Measurements from ENCODE around the gene KIAA0825. TPM values are rescaled to one million over a fixed set of nuclear protein-coding genes. Genes with fewer than 3 reads are reported as not detected.

Gene KIAA0825
- total and polyA plus RNA-seq, 2 donors, result 0.79 to 25.5 TPM

GRCh38 chr5:94429566-94429965, 188.8 kb downstream of the KIAA0825 start:
- no peaks in the 10 kb centered on the region for H3K36me3 ChIP-seq (ENCODE audit: insufficient read depth)
- DNase-seq (ENCODE audit: extremely low spot score), result no peak
- H3K4me3 ChIP-seq (ENCODE audit: low read depth, low read length), result no peak overlapping the region
- no peaks in the 10 kb centered on the region for H3K4me1 ChIP-seq (ENCODE audit: insufficient read depth)
- no peak overlapping the region for H3K27ac ChIP-seq (ENCODE audit: low read depth)
- WGBS, result 91% methylated on average over 6 of the region's 6 CpGs

GRCh38 chr5:94425396-94425795, 193.0 kb downstream of the KIAA0825 start:
- Histone ChIP-seq H3K36me3 (ENCODE audit: insufficient read depth) (no peaks in the 10 kb centered on the region), H3K4me1 (ENCODE audit: insufficient read depth) (no peaks in the 10 kb centered on the region), H3K4me3 (ENCODE audit: low read depth, low read length) (no peak overlapping the region), H3K27ac (ENCODE audit: low read depth) (no peak overlapping the region)
- no peak for DNase-seq (ENCODE audit: extremely low spot score)
- WGBS, result 86% methylated on average over 2 of the region's 2 CpGs

- no peak overlapping the region for H3K27ac ChIP-seq (ENCODE audit: low read depth)
- H3K4me1 ChIP-seq (ENCODE audit: insufficient read depth), result no peaks in the 10 kb centered on the region
- no peak for DNase-seq (ENCODE audit: extremely low spot score)
- no peak overlapping the region for H3K4me3 ChIP-seq (ENCODE audit: low read depth, low read length)
- peaks cover 1% of the 10 kb centered on the region for H3K36me3 ChIP-seq (ENCODE audit: insufficient read depth)
These were observed 195.0 kb downstream of the KIAA0825 start for GRCh38 chr5:94423411-94423810.

DNA sequence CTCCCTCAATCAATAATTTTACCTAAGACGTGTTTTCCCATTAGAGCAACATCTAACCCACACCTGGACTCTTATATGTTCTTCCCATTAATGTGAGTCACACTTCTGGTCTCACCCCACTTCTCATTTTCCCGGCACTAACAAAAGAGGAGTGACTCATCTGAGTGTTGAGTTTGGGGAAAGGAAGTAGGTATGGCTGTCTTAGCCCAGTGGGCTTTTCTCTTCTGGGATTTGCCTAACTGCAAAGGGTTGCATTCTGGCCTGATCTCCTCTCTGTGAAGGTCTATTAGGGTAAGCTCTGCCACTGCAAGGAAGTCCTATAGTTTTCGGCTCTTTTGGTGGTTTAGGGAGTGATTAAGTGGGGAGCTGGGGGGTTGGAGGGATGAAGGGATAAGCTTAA, 195.6 kb downstream of the KIAA0825 start:
- WGBS, result 74% methylated on average over 3 of the region's 3 CpGs
- Histone ChIP-seq H3K4me3 (ENCODE audit: low read depth, low read length) (no peak overlapping the region), H3K36me3 (ENCODE audit: insufficient read depth) (peaks cover 1% of the 10 kb centered on the region), H3K27ac (ENCODE audit: low read depth) (no peak overlapping the region), H3K4me1 (ENCODE audit: insufficient read depth) (no peaks in the 10 kb centered on the region)
- DNase-seq (ENCODE audit: extremely low spot score), result no peak

DNA sequence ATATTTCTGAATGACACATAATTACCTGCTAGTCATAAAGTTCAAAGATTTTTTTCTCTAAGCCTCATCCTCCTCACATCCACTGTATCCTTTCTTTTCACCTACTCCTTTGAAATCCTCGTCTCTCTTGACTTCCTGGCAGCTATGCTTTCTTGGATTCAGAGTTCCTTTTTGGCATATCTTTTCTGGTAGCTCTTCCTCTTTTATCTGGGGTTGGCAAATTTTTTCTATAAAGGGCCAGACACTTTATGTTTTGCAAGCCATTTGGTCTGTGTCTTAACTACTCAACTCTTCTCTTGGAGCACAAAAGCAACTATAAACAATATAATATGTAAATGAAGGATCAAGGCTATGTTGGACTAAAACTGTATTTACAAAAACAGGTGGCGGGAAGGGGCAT, 197.5 kb downstream of the KIAA0825 start:
- no peak for DNase-seq (ENCODE audit: extremely low spot score)
- 68% methylated on average over 2 of the region's 2 CpGs for WGBS
- H3K4me1 ChIP-seq (ENCODE audit: insufficient read depth), result no peaks in the 10 kb centered on the region
- no peak overlapping the region for H3K27ac ChIP-seq (ENCODE audit: low read depth)
- H3K36me3 ChIP-seq (ENCODE audit: insufficient read depth), result peaks cover 1% of the 10 kb centered on the region
- H3K4me3 ChIP-seq (ENCODE audit: low read depth, low read length), result no peak overlapping the region

- DNase-seq (ENCODE audit: extremely low spot score), result no peak
These were observed 202.6 kb downstream of the KIAA0825 start for GRCh38 chr5:94415798-94416197.

GRCh38 chr5:94409440-94409839, 209.0 kb downstream of the KIAA0825 start:
- Histone ChIP-seq H3K4me1 (ENCODE audit: insufficient read depth) (no peaks in the 10 kb centered on the region), H3K36me3 (ENCODE audit: insufficient read depth) (no peaks in the 10 kb centered on the region), H3K27ac (ENCODE audit: low read depth) (no peak overlapping the region), H3K4me3 (ENCODE audit: low read depth, low read length) (no peak overlapping the region)
- DNase-seq (ENCODE audit: extremely low spot score), result no peak
- 96% methylated on average over 1 of the region's 1 CpG for WGBS

More at GRCh38 chr5:94415798-94416197, 202.6 kb downstream of the KIAA0825 start:
- Histone ChIP-seq H3K4me3 (ENCODE audit: low read depth, low read length) (no peak overlapping the region), H3K4me1 (ENCODE audit: insufficient read depth) (no peaks in the 10 kb centered on the region), H3K27ac (ENCODE audit: low read depth) (no peak overlapping the region), H3K36me3 (ENCODE audit: insufficient read depth) (peaks cover 1% of the 10 kb centered on the region)
- 43% methylated on average over 1 of the region's 1 CpG for WGBS

GRCh38 chr5:94407023-94407422, 211.4 kb downstream of the KIAA0825 start:
- WGBS, result 88% methylated on average over 4 of the region's 4 CpGs
- Histone ChIP-seq H3K36me3 (ENCODE audit: insufficient read depth) (no peaks in the 10 kb centered on the region), H3K27ac (ENCODE audit: low read depth) (no peak overlapping the region), H3K4me3 (ENCODE audit: low read depth, low read length) (no peak overlapping the region), H3K4me1 (ENCODE audit: insufficient read depth) (no peaks in the 10 kb centered on the region)
- DNase-seq (ENCODE audit: extremely low spot score), result no peak

- WGBS, result 90% methylated on average over 5 of the region's 5 CpGs
- no peak overlapping the region for H3K27ac ChIP-seq (ENCODE audit: low read depth)
- no peaks in the 10 kb centered on the region for H3K36me3 ChIP-seq (ENCODE audit: insufficient read depth)
- no peak for DNase-seq (ENCODE audit: extremely low spot score)
- H3K4me3 ChIP-seq (ENCODE audit: low read depth, low read length), result no peak overlapping the region
- no peaks in the 10 kb centered on the region for H3K4me1 ChIP-seq (ENCODE audit: insufficient read depth)
These were observed 214.9 kb downstream of the KIAA0825 start for GRCh38 chr5:94403483-94403882.

DNA sequence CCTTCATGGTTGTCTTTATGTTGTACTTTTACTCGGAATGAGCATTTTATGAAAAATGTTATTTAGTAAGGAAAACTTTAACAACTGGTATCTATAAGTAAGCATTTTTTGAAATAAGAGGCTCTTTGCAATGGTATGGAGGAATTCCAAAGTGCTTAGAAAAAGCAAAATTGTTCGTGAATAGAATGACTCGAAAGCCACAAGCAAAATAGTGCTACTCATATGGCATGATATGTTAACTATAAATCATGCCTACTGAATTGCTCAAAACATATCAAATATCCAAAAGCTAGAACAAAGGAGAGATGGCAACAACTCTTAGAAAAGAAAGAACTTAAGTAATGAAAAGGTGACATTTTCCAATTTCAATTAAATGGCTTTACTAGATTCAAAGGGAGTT, 216.3 kb downstream of the KIAA0825 start:
- H3K27ac ChIP-seq (ENCODE audit: low read depth), result no peak overlapping the region
- no peaks in the 10 kb centered on the region for H3K36me3 ChIP-seq (ENCODE audit: insufficient read depth)
- H3K4me1 ChIP-seq (ENCODE audit: insufficient read depth), result no peaks in the 10 kb centered on the region
- no peak overlapping the region for H3K4me3 ChIP-seq (ENCODE audit: low read depth, low read length)
- 91% methylated on average over 3 of the region's 3 CpGs for WGBS
- no peak for DNase-seq (ENCODE audit: extremely low spot score)

GRCh38 chr5:94397508-94397907, 220.9 kb downstream of the KIAA0825 start:
- Histone ChIP-seq H3K4me1 (ENCODE audit: insufficient read depth) (no peaks in the 10 kb centered on the region), H3K27ac (ENCODE audit: low read depth) (no peak overlapping the region), H3K36me3 (ENCODE audit: insufficient read depth) (no peaks in the 10 kb centered on the region), H3K4me3 (ENCODE audit: low read depth, low read length) (no peak overlapping the region)
- DNase-seq (ENCODE audit: extremely low spot score), result no peak

GRCh38 chr5:94396687-94397086, 221.7 kb downstream of the KIAA0825 start:
- no peaks in the 10 kb centered on the region for H3K4me1 ChIP-seq (ENCODE audit: insufficient read depth)
- no peak overlapping the region for H3K4me3 ChIP-seq (ENCODE audit: low read depth, low read length)
- no peak overlapping the region for H3K27ac ChIP-seq (ENCODE audit: low read depth)
- DNase-seq (ENCODE audit: extremely low spot score), result no peak
- no peaks in the 10 kb centered on the region for H3K36me3 ChIP-seq (ENCODE audit: insufficient read depth)

DNA sequence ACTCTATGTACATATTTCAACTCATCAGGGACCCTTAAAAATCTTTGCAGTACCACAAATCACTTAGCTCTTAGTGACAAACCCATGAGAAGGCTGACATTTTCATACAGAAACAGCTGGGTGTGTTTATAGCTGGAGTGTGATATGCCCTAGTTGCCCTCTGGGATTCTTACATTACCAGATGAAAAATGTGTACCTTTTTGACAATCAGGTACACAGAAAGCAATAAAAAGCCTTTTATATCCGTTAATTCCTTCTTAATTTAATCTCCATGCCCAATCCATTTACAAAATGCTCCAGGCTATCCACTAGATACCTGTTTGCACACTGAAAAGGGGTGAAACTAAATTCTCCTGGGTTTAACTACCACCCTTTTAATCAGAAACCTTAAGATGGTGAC, 222.9 kb downstream of the KIAA0825 start:
- Histone ChIP-seq H3K36me3 (ENCODE audit: insufficient read depth) (no peaks in the 10 kb centered on the region), H3K4me3 (ENCODE audit: low read depth, low read length) (no peak overlapping the region), H3K27ac (ENCODE audit: low read depth) (no peak overlapping the region), H3K4me1 (ENCODE audit: insufficient read depth) (no peaks in the 10 kb centered on the region)
- DNase-seq (ENCODE audit: extremely low spot score), result no peak
- 69% methylated on average over 1 of the region's 1 CpG for whole genome bisulfite sequencing

GRCh38 chr5:94391996-94392395, 226.4 kb downstream of the KIAA0825 start:
- H3K4me1 ChIP-seq (ENCODE audit: insufficient read depth), result no peaks in the 10 kb centered on the region
- no peak overlapping the region for H3K4me3 ChIP-seq (ENCODE audit: low read depth, low read length)
- no peak for DNase-seq (ENCODE audit: extremely low spot score)
- no peaks in the 10 kb centered on the region for H3K36me3 ChIP-seq (ENCODE audit: insufficient read depth)
- 88% methylated on average over 1 of the region's 1 CpG for WGBS
- H3K27ac ChIP-seq (ENCODE audit: low read depth), result no peak overlapping the region

GRCh38 chr5:94389515-94389899, 228.9 kb downstream of the KIAA0825 start:
- H3K27ac ChIP-seq (ENCODE audit: low read depth), result no peak overlapping the region
- no peak overlapping the region for H3K4me3 ChIP-seq (ENCODE audit: low read depth, low read length)
- DNase-seq (ENCODE audit: extremely low spot score), result no peak
- H3K36me3 ChIP-seq (ENCODE audit: insufficient read depth), result no peaks in the 10 kb centered on the region
- H3K4me1 ChIP-seq (ENCODE audit: insufficient read depth), result no peaks in the 10 kb centered on the region

Data from urinary bladder (tissue), 4 donors.